ENCODE results near the gene RHNO1. TPM values are rescaled to one million over a fixed set of nuclear protein-coding genes. Genes with fewer than 3 reads are reported as not detected.

RHNO1 gene
- total RNA-seq, 1 experiment from 2014 or later, result 49.5 TPM

GRCh38 chr12:2890388-2891239 lies 13.6 kb downstream of the RHNO1 start, which contains the start of gene TULP3 (continued):
- TF ChIP-seq, protein P1, sequence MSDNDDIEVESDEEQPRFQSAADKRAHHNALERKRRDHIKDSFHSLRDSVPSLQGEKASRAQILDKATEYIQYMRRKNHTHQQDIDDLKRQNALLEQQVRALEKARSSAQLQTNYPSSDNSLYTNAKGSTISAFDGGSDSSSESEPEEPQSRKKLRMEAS (CRISPR knock-in tag; IDR thresholded peaks at IDR 0.05), result peak; percentile 96
- TF ChIP-seq TCF7 (CRISPR knock-in tag; IDR thresholded peaks at IDR 0.05; ENCODE audit: low read depth), result no peak
- 0 out of 2 replicates have a peak, but pooled peaks have one; percentile 18 for TF ChIP-seq CBFB (CRISPR knock-in tag; IDR thresholded peaks at IDR 0.05; ENCODE audit: low read depth)
- no peak for TF ChIP-seq ZNF263 (CRISPR knock-in tag; IDR thresholded peaks at IDR 0.05; ENCODE audit: low read depth)
- 0 out of 2 replicates have a peak, but pooled peaks have one; percentile 25 for TF ChIP-seq IRF1 (CRISPR knock-in tag; IDR thresholded peaks at IDR 0.05)
- peak; percentile 27; the same call in 1 of the 2 replicates for TF ChIP-seq GABPB1 (CRISPR knock-in tag; IDR thresholded peaks at IDR 0.05)
- no peak for TF ChIP-seq ZNF138 (CRISPR knock-in tag; conservative IDR thresholded peaks at IDR 0.05)
- TF ChIP-seq CREB1 (CRISPR knock-in tag; IDR thresholded peaks at IDR 0.05), result no peak; the same call in 1 of the 2 replicates
- no peak for TF ChIP-seq ATF3 (CRISPR knock-in tag; conservative IDR thresholded peaks at IDR 0.05)
- TF ChIP-seq AR (CRISPR knock-in tag; IDR thresholded peaks at IDR 0.05), result 0 out of 2 replicates have a peak, but pooled peaks have one; percentile 71
- TF ChIP-seq GTF2I (CRISPR knock-in tag; conservative IDR thresholded peaks at IDR 0.05), result no peak
- TF ChIP-seq, protein P2, sequence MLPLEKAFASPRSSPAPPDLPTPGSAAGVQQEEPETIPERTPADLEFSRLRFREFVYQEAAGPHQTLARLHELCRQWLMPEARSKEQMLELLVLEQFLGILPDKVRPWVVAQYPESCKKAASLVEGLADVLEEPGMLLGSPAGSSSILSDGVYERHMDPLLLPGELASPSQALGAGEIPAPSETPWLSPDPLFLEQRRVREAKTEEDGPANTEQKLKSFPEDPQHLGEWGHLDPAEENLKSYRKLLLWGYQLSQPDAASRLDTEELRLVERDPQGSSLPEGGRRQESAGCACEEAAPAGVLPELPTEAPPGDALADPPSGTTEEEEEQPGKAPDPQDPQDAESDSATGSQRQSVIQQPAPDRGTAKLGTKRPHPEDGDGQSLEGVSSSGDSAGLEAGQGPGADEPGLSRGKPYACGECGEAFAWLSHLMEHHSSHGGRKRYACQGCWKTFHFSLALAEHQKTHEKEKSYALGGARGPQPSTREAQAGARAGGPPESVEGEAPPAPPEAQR (CRISPR knock-in tag; IDR thresholded peaks at IDR 0.05), result no peak
- TF ChIP-seq MYBL2 (CRISPR knock-in tag; IDR thresholded peaks at IDR 0.05), result peak; percentile 77
- TF ChIP-seq ZNF219 (CRISPR knock-in tag; IDR thresholded peaks at IDR 0.05; ENCODE audit: borderline replicate concordance), result no peak
- 0 out of 2 replicates have a peak, but pooled peaks have one; percentile 64 for TF ChIP-seq ZNF425 (CRISPR knock-in tag; conservative IDR thresholded peaks at IDR 0.05)
- TF ChIP-seq ELF4 (CRISPR knock-in tag; IDR thresholded peaks at IDR 0.05; ENCODE audit: low read depth), result no peak
- TF ChIP-seq, protein P3, sequence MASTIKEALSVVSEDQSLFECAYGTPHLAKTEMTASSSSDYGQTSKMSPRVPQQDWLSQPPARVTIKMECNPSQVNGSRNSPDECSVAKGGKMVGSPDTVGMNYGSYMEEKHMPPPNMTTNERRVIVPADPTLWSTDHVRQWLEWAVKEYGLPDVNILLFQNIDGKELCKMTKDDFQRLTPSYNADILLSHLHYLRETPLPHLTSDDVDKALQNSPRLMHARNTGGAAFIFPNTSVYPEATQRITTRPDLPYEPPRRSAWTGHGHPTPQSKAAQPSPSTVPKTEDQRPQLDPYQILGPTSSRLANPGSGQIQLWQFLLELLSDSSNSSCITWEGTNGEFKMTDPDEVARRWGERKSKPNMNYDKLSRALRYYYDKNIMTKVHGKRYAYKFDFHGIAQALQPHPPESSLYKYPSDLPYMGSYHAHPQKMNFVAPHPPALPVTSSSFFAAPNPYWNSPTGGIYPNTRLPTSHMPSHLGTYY (CRISPR knock-in tag; IDR thresholded peaks at IDR 0.05), result no peak; the same call in 1 of the 2 replicates
- peak; percentile 94 for TF ChIP-seq NFYB (CRISPR knock-in tag; conservative IDR thresholded peaks at IDR 0.05; ENCODE audit: low read depth)
- peak; percentile 91 for TF ChIP-seq TEAD1 (CRISPR knock-in tag; IDR thresholded peaks at IDR 0.05)
- TF ChIP-seq SOX15 (CRISPR knock-in tag; IDR thresholded peaks at IDR 0.05), result no peak
- no peak for TF ChIP-seq MLX (CRISPR knock-in tag; IDR thresholded peaks at IDR 0.05)
- TF ChIP-seq HMGA2 (CRISPR knock-in tag; IDR thresholded peaks at IDR 0.05), result no peak
- no peak for TF ChIP-seq TEAD4 (CRISPR knock-in tag; IDR thresholded peaks at IDR 0.05)
- TF ChIP-seq FOXJ3 (CRISPR knock-in tag; IDR thresholded peaks at IDR 0.05; ENCODE audit: borderline replicate concordance), result no peak
- TF ChIP-seq CDX4 (CRISPR knock-in tag; IDR thresholded peaks at IDR 0.05; ENCODE audit: borderline replicate concordance), result no peak
- TF ChIP-seq FOXP1 (CRISPR knock-in tag; IDR thresholded peaks at IDR 0.05; ENCODE audit: borderline replicate concordance), result peak; percentile 83

All from WTC11 (cell line).